Raji (cell line): ENCODE measurements around the gene TM4SF5.

Experiments
- POLR2A ChIP-seq: IDR thresholded peaks from 2 replicates; pipeline ENCODE4 v1.6.1; 2011; ENCODE audit warnings: low read depth, low read length, control low read depth; ENCODE audit not compliant: insufficient read depth

TM4SF5 gene

DNA sequence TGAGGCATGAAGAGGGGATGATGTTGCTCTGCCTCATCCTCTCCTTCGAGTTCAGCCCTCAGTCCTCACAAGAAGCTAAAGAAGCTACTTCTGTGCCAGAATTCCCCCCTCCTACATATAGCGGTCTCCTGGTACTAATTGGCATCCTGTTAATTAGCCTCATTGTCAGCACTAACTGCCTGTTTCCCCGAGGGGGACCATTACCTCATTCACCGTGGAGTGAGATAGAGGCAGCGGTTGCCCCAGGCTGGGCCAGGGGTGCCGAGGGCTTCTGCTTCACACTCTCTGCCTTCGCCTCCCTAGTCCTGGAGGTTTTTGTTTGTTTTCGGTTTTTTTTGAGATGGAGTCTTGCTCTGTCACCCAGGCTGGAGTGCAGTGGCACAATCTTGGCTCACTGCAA, 55.7 kb downstream of the TM4SF5 start:
- TF ChIP-seq POLR2A = no peak
